Activated CD4-positive, alpha-beta T cell treated with anti-CD3 and anti-CD28 coated beads for 36 hours (primary cell): Measurements from ENCODE around the gene ZNF75A. TPM values are rescaled to one million over a fixed set of nuclear protein-coding genes. Genes with fewer than 3 reads are reported as not detected.

ENCODE experiments used
- ATAC-seq: fragments of 200-7000 bp; cut with Tn5 transposase; one replicate; pipeline ENCODE4 v1.10.0; 2021; ENCODE audit warnings: mild to moderate bottlenecking, moderate library complexity
- CTCF ChIA-PET: fragments of 350-600 bp; sonication (Branson Sonifier 250); formaldehyde crosslinking; loops from one replicate; lab custom pipeline; 2021; ENCODE audit warnings: antibody characterized with exemption; lab: Charles Lee
- POLR2A ChIA-PET: fragments of 350-600 bp; sonication (Branson Sonifier 250); formaldehyde crosslinking; loops from one replicate; lab custom pipeline; 2021; ENCODE audit warnings: antibody characterized with exemption, inconsistent platforms; lab: Charles Lee
- DNase-seq: peaks from one replicate; pipeline ENCODE4 v3.0.0-alpha.2; 2020
- H3K27ac Mint-ChIP-seq: one replicate; pipeline ENCODE4 v1.8.0; 2021; ENCODE audit warnings: mixed read lengths
- H3K27me3 Mint-ChIP-seq: one replicate; pipeline ENCODE4 v1.8.0; 2021; ENCODE audit warnings: mixed read lengths
- H3K36me3 Mint-ChIP-seq: one replicate; pipeline ENCODE4 v1.8.0; 2021; ENCODE audit warnings: low read depth, mixed read lengths
- H3K4me1 Mint-ChIP-seq: one replicate; pipeline ENCODE4 v1.8.0; 2021; ENCODE audit warnings: mixed read lengths
- H3K4me3 Mint-ChIP-seq: one replicate; pipeline ENCODE4 v1.8.0; 2021; ENCODE audit warnings: mild to moderate bottlenecking, moderate library complexity, mixed read lengths
- H3K9me3 Mint-ChIP-seq: one replicate; pipeline ENCODE4 v1.8.0; 2021; ENCODE audit warnings: low read depth, mixed read lengths
- intact Hi-C, 2 experiments: fragments of 100-400 bp; cut with DNase I in 1 of 2; cut with micrococcal nuclease in 1 of 2; formaldehyde crosslinking; loops; one replicate each; pipeline versions ENCODE4 v1.14.2 to v1.15.1; 2022 to 2024; cut with DNase I, micrococcal nuclease
- total RNA-seq, 2 experiments: library from RNA; stranded (reverse); gene quantifications; one replicate each; pipeline ENCODE4 v1.2.3, GENCODE V29; 2021

ZNF75A gene
- total RNA-seq, 2 experiments from 2014 or later, result 23.2 to 27.4 TPM

DNA sequence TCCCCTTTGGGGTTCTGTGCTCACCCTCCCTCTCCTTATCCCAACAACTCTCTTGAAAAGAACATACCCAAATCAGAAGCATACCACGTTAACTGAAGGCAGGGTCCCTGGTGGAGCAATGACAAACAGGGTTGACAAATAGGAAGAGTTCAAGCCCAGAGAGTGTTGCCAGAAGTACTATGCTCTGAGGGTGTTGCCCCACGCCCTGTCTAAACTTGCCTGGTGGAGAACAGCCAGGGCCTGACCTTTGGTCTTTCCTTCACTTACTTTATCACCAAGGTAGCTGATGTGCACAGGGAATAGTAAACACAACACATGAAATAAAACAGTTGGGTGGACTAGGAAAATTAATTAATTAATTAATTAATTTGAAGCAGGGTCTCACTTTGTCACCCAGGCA is 23.3 kb downstream of the ZNF75A start:
- no peaks in the 10 kb centered on the region for H3K27me3 Mint-ChIP-seq
- POLR2A ChIA-PET, result no interaction called here
- H3K4me3 Mint-ChIP-seq, result no peak overlapping the region
- CTCF ChIA-PET, result no interaction called here
- no peak overlapping the region for H3K27ac Mint-ChIP-seq
- ATAC-seq (no peak), DNase-seq (no peak)
- peaks cover 8% of the 10 kb centered on the region for H3K36me3 Mint-ChIP-seq
- peaks cover 30% of the 10 kb centered on the region for H3K9me3 Mint-ChIP-seq
- H3K4me1 Mint-ChIP-seq, result no peaks in the 10 kb centered on the region
- intact Hi-C loops, result no loop called here

GRCh38 chr16:3346041-3346440 is 40.7 kb downstream of the ZNF75A start:
- intact Hi-C loops, result no loop called here
- ChIA-PET CTCF (no interaction called here), POLR2A (no interaction called here)
- Mint-ChIP-seq H3K4me3 (no peak overlapping the region), H3K27me3 (no peaks in the 10 kb centered on the region), H3K36me3 (no peaks in the 10 kb centered on the region), H3K27ac (no peak overlapping the region), H3K9me3 (no peaks in the 10 kb centered on the region), H3K4me1 (no peaks in the 10 kb centered on the region)
- DNase-seq, result no peak
- no peak for ATAC-seq

- Mint-ChIP-seq H3K27me3 (no peaks in the 10 kb centered on the region), H3K27ac (no peak overlapping the region), H3K9me3 (no peaks in the 10 kb centered on the region), H3K4me1 (no peaks in the 10 kb centered on the region), H3K36me3 (no peaks in the 10 kb centered on the region), H3K4me3 (no peak overlapping the region)
- POLR2A ChIA-PET, result no interaction called here
- ATAC-seq (no peak), DNase-seq (no peak)
- intact Hi-C loops, result no loop called here
- CTCF ChIA-PET, result no interaction called here
Observed at GRCh38 chr16:3347586-3347985, 42.3 kb downstream of the ZNF75A start.

DNA sequence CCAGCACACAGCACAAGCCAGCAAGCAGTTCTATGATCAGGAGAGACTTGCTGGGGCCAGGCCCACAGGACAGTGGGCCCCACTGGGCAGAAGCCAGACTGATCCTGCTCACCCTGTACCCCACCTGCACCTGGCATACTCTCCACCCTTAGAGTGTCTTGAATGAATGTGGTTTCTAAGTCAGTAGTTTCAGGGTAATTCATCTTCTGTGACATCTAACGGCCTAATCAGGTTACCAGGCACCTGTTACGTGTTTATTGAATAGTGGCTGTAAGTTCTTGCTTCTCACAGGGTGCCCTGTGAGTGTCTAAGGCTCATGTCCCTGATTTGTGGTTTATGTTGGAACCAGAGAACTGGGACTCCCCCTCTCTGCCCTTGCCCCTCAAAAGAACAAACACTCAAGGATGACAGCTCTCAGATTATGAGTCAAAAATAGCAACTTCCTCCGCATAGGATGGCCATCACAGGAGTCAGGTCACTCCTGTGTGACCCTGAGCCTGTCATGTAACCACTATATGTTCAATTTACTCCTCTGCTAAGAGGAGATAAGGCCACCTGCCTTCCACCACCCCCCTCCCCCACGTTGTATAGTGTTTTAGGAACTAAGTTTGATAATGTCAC is 43.4 kb downstream of the ZNF75A start:
- no peak overlapping the region for H3K4me3 Mint-ChIP-seq
- H3K27ac Mint-ChIP-seq, result no peak overlapping the region
- intact Hi-C loops, result no loop called here
- H3K9me3 Mint-ChIP-seq, result peaks cover 1% of the 10 kb centered on the region
- DNase-seq (no peak), ATAC-seq (no peak)
- peaks cover 2% of the 10 kb centered on the region for H3K4me1 Mint-ChIP-seq
- no peaks in the 10 kb centered on the region for H3K27me3 Mint-ChIP-seq
- POLR2A ChIA-PET, result no interaction called here
- no peaks in the 10 kb centered on the region for H3K36me3 Mint-ChIP-seq
- CTCF ChIA-PET, result no interaction called here

GRCh38 chr16:3349175-3349574 is 43.9 kb downstream of the ZNF75A start:
- Mint-ChIP-seq H3K4me3 (no peak overlapping the region), H3K4me1 (peaks cover 3% of the 10 kb centered on the region), H3K27ac (no peak overlapping the region), H3K36me3 (no peaks in the 10 kb centered on the region), H3K9me3 (peaks cover 1% of the 10 kb centered on the region), H3K27me3 (no peaks in the 10 kb centered on the region)
- CTCF ChIA-PET, result no interaction called here
- intact Hi-C loops, result no loop called here
- ATAC-seq (no peak), DNase-seq (no peak)
- POLR2A ChIA-PET, result no interaction called here

GRCh38 chr16:3355589-3355988 is 50.3 kb downstream of the ZNF75A start, which contains the start of gene OR2C1:
OR2C1 (plus strand) TSS chr16:3355889; CDS start chr16:3355941, 52 bp downstream.
- peaks cover 2% of the 10 kb centered on the region for H3K36me3 Mint-ChIP-seq
- ChIA-PET POLR2A (interaction anchor here (0.6 kb wide), 1 partner anchor 146 kb away, joined by 8 read pairs; no protein-coding TSS in a partner anchor), CTCF (interaction anchor here (1.9 kb wide), 1 partner anchor 43 kb away, joined by 4 read pairs; no protein-coding TSS in a partner anchor)
- no peak within 1 kb of the TSS for H3K27ac Mint-ChIP-seq
- intact Hi-C loops, result no loop called here
- H3K4me1 Mint-ChIP-seq, result peaks cover 3% of the 10 kb centered on the region
- ATAC-seq (no peak), DNase-seq (no peak)
- peaks cover 6% of the 10 kb centered on the region for H3K27me3 Mint-ChIP-seq
- no peak within 1 kb of the TSS for H3K4me3 Mint-ChIP-seq
- peaks cover 8% of the 10 kb centered on the region for H3K9me3 Mint-ChIP-seq

- Mint-ChIP-seq H3K27ac (no peak overlapping the region), H3K27me3 (peaks cover 9% of the 10 kb centered on the region), H3K9me3 (peaks cover 8% of the 10 kb centered on the region), H3K4me3 (no peak overlapping the region), H3K4me1 (peaks cover 3% of the 10 kb centered on the region), H3K36me3 (peaks cover 2% of the 10 kb centered on the region)
- no peak for DNase-seq
- ChIA-PET CTCF (interaction anchor here (1.9 kb wide), 1 partner anchor 44 kb away, joined by 4 read pairs; no protein-coding TSS in a partner anchor), POLR2A (no interaction called here)
- ATAC-seq, result no peak
- intact Hi-C loops, result no loop called here
Observed at GRCh38 chr16:3356118-3356517, 50.8 kb downstream of the ZNF75A start.

DNA sequence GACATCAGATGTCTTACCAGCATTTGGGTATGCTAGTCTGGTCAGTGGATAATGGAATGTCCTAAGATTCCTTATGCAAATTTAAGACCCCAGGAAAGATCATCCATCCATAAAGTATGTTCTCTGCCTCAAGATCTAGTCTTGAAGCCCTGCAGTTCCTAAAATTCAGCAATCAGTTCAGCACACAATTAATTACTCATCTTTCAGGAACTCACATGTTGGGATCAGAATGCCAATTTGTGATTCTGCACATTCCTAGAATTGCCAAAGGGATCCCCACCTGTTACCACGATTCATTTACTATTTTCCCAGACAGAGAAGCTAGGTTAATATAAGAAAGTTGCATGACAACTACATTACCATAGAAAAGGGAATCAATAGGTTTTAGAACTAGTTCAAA is 53.6 kb downstream of the ZNF75A start:
- intact Hi-C loops, result no loop called here
- ChIA-PET CTCF (interaction anchor here (0.8 kb wide), 1 partner anchor 144 kb away, joined by 3 read pairs; no protein-coding TSS in a partner anchor), POLR2A (no interaction called here)
- no peak overlapping the region for H3K4me3 Mint-ChIP-seq
- ATAC-seq (no peak), DNase-seq (no peak)
- H3K9me3 Mint-ChIP-seq, result peaks cover 7% of the 10 kb centered on the region
- no peak overlapping the region for H3K27ac Mint-ChIP-seq
- peaks cover 2% of the 10 kb centered on the region for H3K36me3 Mint-ChIP-seq
- H3K27me3 Mint-ChIP-seq, result peaks cover 12% of the 10 kb centered on the region
- H3K4me1 Mint-ChIP-seq, result no peaks in the 10 kb centered on the region

- Mint-ChIP-seq H3K4me3 (no peak overlapping the region), H3K4me1 (peaks cover 8% of the 10 kb centered on the region), H3K36me3 (peaks cover 16% of the 10 kb centered on the region), H3K27me3 (peaks cover 8% of the 10 kb centered on the region), H3K9me3 (peaks cover 15% of the 10 kb centered on the region), H3K27ac (no peak overlapping the region)
- ATAC-seq, result no peak
- ChIA-PET POLR2A (no interaction called here), CTCF (no interaction called here)
- DNase-seq, result no peak
- intact Hi-C loops, result loop anchor here in 1 of 2 experiments (10.0 kb wide), 1 partner anchor 148 kb away; no protein-coding TSS in a partner anchor
Observed at GRCh38 chr16:3362931-3363330, 57.6 kb downstream of the ZNF75A start.

- intact Hi-C loops, result loop anchor here in 1 of 2 experiments (10.0 kb wide), 1 partner anchor 149 kb away; no protein-coding TSS in a partner anchor
- Mint-ChIP-seq H3K27ac (peak overlapping the region; percentile 47), H3K4me3 (peak overlapping the region; percentile 46), H3K27me3 (peaks cover 8% of the 10 kb centered on the region), H3K9me3 (peaks cover 15% of the 10 kb centered on the region), H3K36me3 (peaks cover 16% of the 10 kb centered on the region), H3K4me1 (peaks cover 8% of the 10 kb centered on the region)
- DNase-seq (peak; percentile 9), ATAC-seq (no peak)
- ChIA-PET CTCF (no interaction called here), POLR2A (no interaction called here)
Observed at GRCh38 chr16:3363793-3364192, 58.5 kb downstream of the ZNF75A start.

DNA sequence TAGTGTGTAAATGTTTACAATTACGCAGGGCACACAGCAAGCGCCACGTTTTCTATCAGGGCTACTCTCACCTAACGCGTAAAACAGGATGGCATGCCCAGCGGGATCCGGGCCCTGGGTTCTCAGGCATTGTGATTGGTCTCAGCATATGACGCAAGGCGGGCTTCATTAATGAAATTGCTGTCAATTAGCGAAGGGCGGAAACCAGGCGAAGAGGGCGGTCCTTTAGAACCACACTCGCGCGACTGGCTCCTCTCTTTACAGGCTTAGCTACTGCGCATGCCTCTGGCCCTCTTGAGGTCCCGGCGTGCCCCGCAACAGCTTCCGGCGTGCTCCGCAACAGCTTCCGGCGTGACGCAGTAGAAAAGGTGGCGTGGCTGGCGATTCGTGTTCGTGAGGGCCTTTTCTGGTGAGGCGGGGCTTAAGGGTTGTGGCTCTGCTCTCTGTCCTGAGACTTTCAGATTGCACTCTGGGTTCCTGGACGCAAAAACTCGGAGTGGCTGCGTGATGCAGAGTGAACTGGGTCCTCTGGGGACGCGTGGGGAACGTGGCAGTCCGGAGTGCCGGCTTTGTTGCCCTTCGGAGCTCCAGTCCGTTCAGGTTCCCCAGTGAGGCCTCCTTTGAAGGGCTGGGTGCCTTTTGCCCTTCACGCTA is 59.6 kb downstream of the ZNF75A start:
- peaks cover 8% of the 10 kb centered on the region for H3K4me1 Mint-ChIP-seq
- peaks cover 12% of the 10 kb centered on the region for H3K9me3 Mint-ChIP-seq
- CTCF ChIA-PET, result interaction anchor here (0.9 kb wide), 1 partner anchor 98 kb away, joined by 3 read pairs; no protein-coding TSS in a partner anchor
- ATAC-seq, result peak; percentile 98
- peaks cover 14% of the 10 kb centered on the region for H3K36me3 Mint-ChIP-seq
- peak; percentile 94 for DNase-seq
- peak overlapping the region; percentile 91 for H3K27ac Mint-ChIP-seq
- POLR2A ChIA-PET, result interaction anchor here (0.6 to 0.9 kb wide), 2 partner anchors 81 to 231 kb away, joined by 3 read pairs; no protein-coding TSS in a partner anchor
- peaks cover 6% of the 10 kb centered on the region for H3K27me3 Mint-ChIP-seq
- intact Hi-C loops, result loop anchor here (1.0 to 10.0 kb wide), 9 partner anchors 36 to 246 kb away; partner anchors contain the start of genes NAA60 (in 1 of the 2), SLX4 (in 1 of the 2), TIGD7 (in 1 of the 2) and ZNF174 (in 1 of the 2)
- peak overlapping the region; percentile 76 for H3K4me3 Mint-ChIP-seq
